DMS79 (cell line): ENCODE results near the gene CISD1.

Source experiments
- DNase-seq: peaks from one replicate; lab custom pipeline; 2025; lab: John Stamatoyannopoulos, UW

The CISD1 gene

DNA sequence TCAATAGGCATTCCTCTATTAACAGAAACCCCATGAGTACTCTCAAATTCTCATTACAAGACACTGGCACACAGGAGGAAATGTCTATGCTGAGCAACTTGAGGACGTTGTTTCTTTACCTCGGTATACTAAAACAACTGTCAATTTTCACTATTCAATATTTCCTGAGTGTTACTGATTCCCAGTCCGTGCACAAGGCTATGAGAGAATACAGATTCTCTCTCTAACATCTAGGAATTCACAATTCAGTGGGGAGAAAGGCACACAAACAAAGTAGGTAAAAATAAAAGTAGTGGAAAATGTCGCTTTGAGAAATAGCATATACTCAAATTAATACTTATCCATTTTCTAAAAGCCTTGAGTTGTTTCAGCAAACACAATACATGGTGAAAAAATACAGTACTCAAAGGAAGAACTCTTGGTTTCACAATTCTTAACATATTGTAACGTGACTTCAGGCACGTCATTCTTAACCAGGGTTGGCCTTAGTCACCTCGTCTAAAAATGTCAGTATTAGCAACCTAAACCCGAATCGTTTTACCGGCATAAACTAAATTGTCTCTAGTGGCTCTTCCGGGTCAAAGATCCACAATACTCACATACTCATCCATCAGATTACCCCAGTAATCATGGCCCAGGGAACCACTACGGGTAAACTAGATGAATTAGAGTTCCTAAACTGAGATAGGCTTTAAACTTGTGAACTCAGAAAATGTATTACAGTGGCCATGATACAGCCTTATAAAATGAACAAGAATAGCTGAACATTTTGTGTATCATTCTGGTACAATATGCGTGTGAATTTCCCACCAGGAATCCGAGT lies 2.7 kb upstream of the CISD1 start:
- DNase-seq = no peak

DNA sequence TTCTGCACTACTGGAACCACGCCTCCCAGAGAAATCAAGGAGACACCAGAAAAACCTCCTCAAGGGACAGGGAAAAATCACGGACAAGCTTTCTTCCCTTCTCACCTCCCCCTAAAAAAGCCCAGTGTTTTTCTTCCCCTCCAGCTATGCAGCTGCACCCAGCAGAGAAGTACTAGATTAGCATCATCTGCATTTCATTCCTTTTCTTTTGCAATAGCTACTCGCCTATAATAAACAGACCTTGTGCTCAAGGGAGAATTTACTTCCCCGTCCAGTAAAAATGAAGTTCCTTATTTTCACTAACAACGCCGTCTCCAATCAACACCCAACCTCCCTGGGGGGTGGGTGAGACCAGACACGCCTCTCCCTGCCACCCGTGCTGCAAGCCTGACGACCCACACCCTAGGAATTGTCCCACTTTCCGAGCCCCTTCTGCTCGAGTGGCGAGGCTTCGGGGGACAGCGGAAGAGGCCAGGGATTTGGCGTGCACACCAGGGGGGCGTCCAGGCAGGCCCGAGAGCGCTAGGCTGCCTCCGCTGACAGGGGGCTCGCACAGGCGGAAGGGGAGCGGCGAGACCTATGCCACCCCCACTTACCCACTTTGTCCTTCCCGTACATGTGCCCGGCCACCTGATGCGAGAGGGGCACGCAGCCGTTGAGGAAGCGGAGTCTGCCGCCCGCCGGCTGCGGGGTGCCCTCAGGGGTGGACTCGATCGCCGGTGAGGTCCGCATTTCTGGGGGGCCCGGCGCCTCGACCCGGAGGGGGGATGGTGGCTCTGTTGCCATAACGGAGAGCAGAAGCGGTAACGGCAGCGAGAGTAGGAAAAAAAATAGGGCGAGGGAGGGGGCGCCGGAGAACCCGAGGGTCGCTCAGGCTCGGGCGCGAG lies 1.9 kb upstream of the CISD1 start:
- DNase-seq = no peak

DNA sequence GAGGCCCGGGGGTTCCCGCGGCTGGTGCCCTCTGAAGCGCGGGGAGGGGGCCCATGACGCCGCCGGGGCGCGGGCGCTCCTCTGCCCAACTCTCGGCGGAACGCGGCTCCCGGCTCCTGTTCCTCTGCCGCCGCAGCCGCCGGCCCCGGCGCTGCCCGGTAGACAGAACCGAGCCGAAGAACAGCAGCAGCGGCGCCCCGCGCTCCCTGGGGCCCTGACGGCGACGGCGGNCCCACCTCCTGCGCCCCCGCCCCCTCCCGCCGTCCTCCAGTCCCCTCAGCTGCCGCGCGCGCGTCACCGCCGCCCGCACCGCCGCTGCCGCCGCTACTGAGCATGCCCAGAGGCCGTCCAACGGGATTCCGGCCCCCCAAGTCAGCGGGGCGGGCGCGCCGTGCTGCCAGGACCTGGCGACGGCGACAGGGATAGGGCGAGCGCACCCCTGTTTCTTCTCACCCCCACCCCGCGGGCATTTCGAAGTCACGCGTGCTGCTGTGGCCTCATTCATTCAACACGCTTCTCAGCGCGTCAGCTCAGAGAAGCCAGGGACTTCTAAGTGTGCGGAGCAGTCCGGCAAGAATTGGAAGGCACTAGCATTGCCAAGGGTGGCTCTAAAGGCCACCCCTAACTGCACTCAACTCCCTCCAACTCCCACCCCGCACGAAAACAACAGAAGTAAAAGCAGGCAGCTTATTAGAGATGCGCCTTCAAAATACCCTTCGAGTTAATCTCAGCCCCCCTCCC lies 1.1 kb upstream of the CISD1 start, which contains the start of gene IPMK:
Gene IPMK (minus strand): TSS at position 182 of the 741 bp plus-strand sequence. CDS start 283 bp downstream, outside the sequence.
- peak; percentile 18 for DNase-seq

DNA sequence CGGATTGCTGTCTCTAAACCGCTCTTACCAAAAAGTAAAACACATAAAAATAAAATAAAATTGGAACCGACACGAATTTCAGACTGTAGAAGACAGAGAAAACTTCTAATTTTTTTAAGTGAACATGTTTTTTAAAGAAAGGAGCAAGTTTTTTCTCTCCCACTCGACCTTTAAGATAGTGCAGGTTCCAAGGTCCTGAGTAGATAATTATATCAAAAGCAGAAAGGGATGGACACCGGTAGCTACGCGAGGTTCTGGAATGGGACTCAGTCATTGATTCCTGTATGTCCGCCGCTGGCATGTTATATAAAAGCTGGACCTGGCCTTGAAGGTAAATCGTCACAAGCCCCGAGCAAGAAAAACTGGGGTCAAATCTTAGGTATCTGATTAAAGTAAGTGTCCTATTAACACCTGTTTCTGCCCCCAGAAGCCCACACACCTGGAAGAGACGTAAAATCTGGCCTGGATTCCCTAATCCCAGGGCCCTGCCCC lies 462 bp upstream of the CISD1 start:
- no peak for DNase-seq

DNA sequence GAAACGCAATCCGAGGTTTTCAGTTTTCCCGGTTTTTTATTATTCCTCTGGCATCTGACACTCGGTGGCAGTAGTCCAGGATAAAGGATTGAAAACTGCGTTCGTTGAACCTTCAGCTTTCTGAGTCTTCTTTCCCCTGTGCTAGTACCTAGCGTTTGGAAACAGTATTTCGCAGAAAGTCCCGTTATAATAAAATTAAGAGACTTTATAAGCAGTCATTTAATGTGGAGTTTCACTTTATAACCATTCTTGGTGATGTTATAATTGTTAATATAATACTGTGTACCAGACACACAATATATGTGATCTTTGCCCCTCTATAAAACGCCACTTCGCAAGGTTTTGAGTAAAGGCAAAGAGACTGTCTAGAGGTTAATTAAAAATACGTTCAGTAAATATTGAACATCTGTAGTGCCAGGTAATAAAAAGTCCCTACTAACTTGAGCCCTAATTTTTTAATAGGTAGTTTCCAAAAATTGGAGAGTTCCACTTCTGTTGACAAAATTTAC lies 874 bp downstream of the CISD1 start:
- no peak for DNase-seq

DNA sequence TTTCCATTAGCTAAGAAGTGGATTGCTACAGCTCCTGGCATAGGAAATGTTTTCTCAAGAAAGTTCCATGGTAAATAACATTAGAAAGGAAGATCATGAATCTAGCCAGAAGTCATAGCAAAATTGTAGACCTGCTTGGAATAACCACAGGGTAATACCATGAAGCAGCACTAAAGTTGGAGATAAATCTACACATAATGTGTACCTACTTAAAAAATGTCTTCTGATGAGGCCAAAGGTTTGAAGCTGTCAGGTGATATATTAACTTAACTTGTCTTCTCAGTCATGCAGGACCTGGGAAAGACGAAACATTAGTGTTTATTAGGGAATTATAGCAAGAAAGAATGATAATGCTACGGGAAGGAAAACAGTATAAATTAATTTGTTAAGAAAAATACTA lies 6.3 kb downstream of the CISD1 start:
- no peak for DNase-seq

DNA sequence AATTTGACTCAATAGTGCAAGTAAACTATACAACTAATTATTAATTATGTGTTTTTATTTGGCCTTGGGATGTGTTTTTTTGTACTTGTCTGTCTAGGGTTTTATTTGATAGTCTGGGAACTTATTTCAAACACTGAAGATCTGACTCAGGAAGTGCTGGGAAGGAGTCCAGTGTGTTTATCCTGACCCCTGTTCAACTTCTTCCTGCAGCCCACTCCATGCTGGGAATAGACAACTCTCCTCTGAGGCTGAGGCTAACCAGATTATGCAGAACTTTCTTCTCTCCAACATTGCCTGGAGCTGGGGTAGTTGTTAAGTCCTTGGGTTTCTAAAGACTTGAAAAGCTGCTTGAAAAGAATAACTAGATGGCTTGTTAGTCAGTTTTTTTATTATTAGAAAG lies 6.9 kb downstream of the CISD1 start:
- no peak for DNase-seq

DNA sequence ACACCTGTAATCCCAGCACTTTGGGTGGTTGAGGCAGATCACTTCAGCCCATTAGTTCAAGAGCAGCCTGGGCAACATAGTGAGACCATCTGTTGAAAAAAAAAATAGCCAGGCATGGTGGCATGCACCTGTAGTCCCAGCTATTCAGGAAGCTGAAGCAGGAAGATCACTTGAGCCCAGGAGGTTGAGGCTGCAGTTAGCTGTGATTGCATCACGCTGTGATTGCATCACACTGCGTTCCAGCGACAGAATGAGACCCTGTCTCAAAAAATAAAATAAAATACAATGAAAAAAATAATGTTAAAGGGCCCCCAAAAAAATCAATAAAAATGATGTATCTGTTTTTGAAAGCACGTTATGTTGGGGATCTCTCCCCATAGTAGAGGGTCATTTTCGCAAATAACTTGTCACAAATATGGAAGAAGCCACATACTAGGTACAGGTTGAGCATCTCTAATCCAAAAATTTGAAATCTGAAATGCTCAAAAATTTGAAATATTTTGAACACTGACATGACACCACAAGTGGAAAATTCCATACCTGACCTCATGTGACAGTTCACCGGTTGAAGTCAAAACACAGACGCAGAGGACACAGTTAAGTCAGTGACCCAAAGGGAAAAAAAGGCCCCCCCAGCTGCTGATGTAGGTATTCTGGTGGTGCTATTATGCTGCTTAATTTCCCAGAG lies 9.5 kb downstream of the CISD1 start:
- DNase-seq = no peak

DNA sequence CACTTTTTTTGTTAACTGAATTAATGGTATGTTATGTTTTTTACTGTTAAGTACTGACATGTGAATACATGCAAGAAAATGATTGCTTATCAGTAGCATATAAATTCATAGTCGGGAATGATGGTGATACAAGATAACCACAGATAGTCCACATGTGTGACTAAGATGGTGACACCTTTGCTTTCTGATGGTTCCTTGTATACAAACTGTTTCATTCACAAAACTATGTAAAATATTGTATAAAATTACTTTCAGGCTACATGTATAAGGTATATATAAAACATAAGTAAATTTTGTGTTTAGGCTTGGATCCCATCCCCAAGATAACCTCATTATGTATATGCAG lies 10.0 kb downstream of the CISD1 start:
- no peak for DNase-seq

DNA sequence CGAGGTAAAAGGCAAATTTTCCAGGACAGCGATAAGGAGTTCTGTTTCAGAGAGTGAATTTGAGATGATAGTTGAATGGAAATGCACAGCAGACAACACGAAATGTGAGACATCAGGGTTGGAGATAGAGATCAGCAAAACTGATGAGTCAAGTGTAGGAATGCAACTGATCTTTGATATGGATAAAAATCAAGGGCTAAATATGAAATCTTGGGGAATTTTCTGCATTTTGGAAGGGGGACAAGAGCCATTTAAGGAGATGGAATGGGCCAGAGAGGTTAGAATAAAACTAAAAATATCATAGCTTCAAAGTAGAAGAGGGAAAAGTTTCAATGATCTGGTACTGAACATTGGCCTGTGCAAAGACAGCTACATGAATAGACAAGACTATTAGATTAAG lies 11.5 kb downstream of the CISD1 start:
- no peak for DNase-seq

DNA sequence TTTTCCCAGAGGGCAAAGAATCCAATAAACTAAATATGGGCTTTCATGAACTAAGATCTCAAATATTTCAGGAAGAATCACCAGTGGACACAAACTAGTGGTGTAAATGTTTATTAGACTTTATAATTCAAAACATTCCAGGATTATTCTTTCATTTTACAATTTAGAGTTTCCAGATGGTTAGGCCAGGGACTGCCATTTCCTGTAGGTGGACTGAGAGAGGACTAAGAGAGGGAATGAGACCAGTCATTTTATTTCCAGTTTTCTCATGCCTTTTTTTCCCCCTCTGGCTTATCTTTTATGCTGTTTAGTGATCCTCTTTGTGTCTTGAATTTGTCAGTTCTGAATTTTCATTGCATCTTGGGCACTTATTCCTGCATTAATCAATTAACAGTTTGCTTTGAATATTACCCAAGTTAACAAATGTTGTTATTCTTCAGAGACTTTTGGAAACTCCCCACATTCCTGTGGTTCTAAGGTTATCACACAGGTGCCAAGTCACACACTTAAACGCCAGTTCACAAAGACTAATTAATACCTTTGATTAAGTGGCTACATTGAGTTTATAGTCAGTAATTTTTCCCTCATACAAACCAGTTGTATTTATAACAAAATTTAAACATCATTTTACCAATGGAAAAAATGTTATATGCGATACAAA lies 12.3 kb downstream of the CISD1 start:
- no peak for DNase-seq

DNA sequence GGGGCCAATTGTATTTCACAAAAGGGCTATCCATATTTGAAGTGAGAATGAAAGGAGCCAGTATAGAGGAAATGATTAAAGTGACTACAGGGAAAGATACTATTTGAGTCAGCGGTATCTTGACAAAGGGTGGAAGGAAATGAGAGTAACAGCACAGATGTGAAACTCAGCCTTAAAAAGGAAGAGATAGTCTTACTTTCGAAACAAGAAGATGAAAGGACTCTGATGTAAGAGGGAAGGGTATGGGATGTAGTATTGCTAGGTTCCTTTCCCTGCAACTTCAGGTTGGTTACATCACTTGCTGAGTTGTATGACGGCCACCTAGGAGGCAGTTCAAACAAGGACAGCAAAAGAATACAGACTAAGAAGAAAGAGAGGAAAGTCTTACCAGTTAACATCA lies 13.7 kb downstream of the CISD1 start:
- no peak for DNase-seq

DNA sequence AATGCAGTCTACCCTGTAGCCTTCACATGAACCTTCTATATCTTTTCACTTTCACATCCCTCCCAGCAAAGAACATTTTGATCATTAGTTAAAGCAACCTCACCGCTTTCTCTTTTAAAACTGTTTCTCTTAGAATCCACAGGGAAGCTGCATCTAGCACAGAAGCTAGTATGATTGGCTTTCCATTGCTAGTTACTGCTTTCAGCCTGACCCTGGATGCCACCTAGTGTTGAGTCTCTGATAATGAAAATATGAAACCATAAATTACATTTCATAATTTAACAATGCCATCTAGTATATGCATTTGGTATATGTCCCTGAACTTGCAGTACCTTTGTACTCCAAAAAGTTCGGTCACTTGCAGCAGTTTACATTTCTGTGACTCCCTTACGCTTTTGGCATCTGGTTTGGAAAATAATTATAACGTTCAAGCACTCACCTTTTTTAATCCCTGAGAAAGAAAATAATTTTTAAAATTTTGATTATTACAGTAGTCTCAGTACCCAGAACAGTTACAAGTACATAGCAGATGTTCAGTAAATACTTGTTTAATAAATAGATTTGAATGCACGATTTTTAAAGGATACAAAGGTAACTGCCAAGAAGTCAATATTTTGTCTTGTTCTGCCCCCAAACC lies 22.7 kb downstream of the CISD1 start:
- DNase-seq = no peak

DNA sequence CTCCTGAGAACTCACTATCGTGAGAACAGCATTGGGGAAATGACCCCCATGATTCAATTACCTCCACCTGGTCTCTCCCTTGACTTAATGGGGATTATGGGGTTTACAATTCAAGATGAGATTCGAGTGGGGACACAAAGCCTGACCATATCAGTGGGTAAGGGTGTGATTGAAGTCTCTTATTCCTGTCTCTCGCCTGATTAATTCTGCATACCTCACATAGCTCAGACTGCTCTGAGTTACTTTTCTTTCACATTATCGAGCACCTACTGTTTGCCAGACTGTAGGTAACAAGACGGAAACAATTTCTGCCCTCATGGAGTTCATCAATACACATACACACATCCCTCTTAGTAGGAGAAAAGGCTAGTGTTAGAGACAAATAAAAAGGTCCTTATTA lies 25.0 kb downstream of the CISD1 start:
- no peak for DNase-seq

DNA sequence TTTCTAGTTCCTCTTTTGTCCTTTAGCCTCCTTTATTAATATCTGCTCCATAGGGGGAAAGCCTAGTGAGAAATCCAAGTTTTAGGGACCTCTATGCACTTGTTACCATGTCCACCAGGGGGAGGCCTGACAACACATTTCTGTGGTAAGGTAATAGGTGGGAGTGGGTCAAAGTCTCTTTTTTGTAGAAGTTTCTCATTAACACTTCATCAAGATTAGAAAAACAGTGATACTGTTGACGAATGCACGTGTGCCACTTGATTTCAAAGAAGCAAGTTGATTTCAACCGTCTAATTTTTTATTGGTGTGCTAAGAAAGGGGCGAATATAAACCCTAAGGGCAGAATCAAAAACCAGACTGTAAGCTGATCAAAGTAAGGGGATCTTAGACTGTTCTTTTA lies 30.6 kb downstream of the CISD1 start:
- no peak for DNase-seq

DNA sequence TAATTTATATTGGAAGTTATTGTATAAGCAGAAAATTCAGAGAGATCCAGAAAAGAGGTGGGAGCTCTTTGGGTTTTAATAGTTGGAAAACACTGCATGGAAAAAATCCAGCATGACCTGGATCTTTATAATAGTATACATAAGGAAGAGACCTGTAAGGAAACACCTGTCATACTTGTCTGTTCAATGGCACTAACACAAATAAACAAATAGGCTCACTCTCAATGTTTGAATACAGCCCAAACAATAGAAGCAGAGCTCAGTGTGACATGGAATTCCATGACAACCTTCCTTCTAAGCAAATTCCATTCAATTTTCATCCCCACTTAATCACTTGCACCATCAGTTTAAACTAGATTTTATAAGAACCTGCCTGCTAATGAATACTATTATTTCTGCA lies 31.7 kb downstream of the CISD1 start:
- DNase-seq = no peak

DNA sequence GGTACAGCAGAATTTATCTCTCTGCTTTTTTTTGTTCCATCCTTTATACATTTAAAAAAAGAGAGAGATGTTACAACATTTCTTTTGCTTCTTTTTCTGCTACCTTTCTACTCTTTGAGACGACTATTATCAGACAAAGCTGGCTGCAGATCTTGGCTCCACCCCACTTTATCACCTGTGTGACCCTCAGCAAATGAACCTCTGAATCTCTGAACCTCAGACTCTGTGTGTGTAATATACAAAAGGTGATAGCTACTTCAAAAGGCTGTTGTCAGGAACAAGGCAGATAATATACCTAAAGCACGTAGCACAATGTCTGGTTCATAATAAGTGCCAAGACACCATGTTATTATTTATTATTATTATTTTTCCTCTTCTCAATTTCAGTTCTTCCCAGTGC lies 33.3 kb downstream of the CISD1 start:
- no peak for DNase-seq

DNA sequence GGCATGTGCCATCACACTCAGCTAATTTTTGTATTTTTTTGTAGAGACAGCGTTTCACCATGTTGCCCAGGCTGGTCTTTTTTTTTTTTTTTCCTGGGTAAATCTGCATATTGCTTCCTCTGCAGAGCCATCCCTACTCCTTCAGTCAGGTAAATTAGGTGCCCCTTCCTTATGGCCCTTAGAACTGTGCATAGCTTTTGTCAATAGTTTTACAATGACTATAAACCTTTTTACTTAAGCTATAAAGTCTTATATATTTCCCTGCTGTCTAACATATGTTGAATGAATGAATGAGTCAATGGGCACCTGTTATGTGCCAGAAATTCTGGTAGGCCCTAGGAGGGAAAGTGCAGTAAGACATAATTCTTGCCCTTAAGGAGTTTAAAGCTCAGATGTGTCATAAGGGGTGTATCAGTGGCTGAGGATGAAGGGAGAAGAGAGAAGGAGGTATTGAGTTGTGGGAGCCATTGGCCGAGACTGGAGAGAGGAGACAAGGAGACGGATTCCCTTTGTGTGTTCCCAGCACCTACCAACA lies 35.2 kb downstream of the CISD1 start:
- DNase-seq = no peak

DNA sequence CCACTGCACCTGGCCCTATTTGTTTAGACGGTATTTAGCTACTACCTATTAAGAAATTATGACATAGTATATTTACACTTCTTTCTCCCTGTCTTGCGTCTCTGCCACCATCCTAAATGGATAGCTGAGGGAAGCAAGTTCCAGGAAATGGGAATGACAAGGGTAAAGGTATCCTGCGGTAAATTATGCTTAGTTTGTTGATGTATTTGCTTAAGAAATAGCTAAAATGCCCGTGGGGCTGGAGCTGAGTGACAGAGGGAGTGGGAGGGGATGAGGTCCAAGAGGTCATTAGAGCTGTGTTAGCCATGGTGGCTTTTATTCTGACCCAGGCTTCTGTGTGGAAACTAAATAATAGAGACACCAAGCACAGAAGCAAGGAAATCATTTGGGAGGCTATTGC lies 36.9 kb downstream of the CISD1 start:
- DNase-seq = no peak

DNA sequence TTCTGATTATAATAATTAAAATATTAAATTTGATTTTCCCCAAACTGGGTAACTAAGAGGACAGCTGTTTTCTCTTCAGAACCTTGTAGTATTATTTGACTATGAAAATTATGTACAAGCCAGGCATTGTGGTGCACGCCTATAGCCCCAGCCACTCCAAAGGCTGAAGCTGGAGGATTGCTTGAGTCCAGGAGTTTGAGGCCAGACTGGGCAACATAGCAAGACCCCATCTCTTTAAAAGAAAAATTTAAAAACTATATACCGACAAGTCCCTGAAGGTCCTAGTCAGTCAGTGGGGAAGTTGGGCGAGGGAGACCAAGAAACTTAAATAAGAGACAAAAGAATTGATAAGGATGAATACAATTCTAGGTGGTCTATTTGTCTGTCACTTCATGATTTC lies 38.7 kb downstream of the CISD1 start:
- DNase-seq = no peak
